Neural progenitor cell (in vitro differentiated cells): Measurements from ENCODE around the gene ALAS1. TPM values are rescaled to one million over a fixed set of nuclear protein-coding genes. Genes with fewer than 3 reads are reported as not detected.
A peak's percentile ranks its signal among the peaks of the same experiment; 100 is the strongest.
"Not testable (repeated sequence)": the region's sequence is repeated elsewhere in the genome, so short reads cannot be mapped to it uniquely, and the experiment has no call there.

Experiments
- DNase-seq: peaks from one replicate; pipeline ENCODE4 v3.0.0-alpha.2; 2016; ENCODE audit warnings: low spot score
- H2AFZ ChIP-seq: fragments of 200-600 bp; sonication (generic); replicated peaks from 2 replicates; pipeline ENCODE4 v1.6.1; 2016; ENCODE audit warnings: antibody characterized with exemption
- H3F3A ChIP-seq: fragments of 200-600 bp; sonication (generic); 2 replicates; pipeline ENCODE4 v1.6.1; 2016; ENCODE audit warnings: antibody characterized with exemption, low read depth
- H3K27ac ChIP-seq: fragments of 200-600 bp; sonication (generic); 2 replicates; pipeline ENCODE4 v1.5.1; 2016; ENCODE audit warnings: mild to moderate bottlenecking
- H3K27me3 ChIP-seq: fragments of 200-600 bp; sonication (generic); 2 replicates; pipeline ENCODE4 v1.6.1; 2016; ENCODE audit warnings: mild to moderate bottlenecking, moderate library complexity
- H3K36me3 ChIP-seq: fragments of 200-600 bp; sonication (generic); 2 replicates; pipeline ENCODE4 v1.5.1; 2016
- H3K4me1 ChIP-seq: fragments of 200-600 bp; sonication (generic); 2 replicates; pipeline ENCODE4 v1.6.1; 2016; ENCODE audit warnings: mixed run types
- H3K4me2 ChIP-seq: fragments of 200-600 bp; sonication (generic); 2 replicates; pipeline ENCODE4 v1.6.1; 2016
- H3K4me3 ChIP-seq: fragments of 200-600 bp; sonication (generic); 2 replicates; pipeline ENCODE4 v1.5.1; 2016
- H3K79me2 ChIP-seq: fragments of 200-600 bp; sonication (generic); 2 replicates; pipeline ENCODE4 v1.6.1; 2016; ENCODE audit warnings: low read depth
- H3K9ac ChIP-seq: fragments of 200-600 bp; sonication (generic); 2 replicates; pipeline ENCODE4 v1.6.1; 2016
- H3K9me3 ChIP-seq: fragments of 200-600 bp; sonication (generic); 2 replicates; pipeline ENCODE4 v1.5.1; 2016; ENCODE audit warnings: low read depth
- H4K20me1 ChIP-seq: fragments of 200-600 bp; sonication (generic); 2 replicates; pipeline ENCODE4 v1.6.1; 2016; ENCODE audit warnings: low read depth
- H3K27ac Mint-ChIP-seq: 3 replicates; pipeline ENCODE4 v1.8.0; 2021; ENCODE audit warnings: mixed read lengths
- H3K27me3 Mint-ChIP-seq: 2 replicates; pipeline ENCODE4 v1.8.0; 2022; ENCODE audit warnings: low read depth, mild to moderate bottlenecking, inconsistent platforms, moderate library complexity, mixed read lengths; ENCODE audit not compliant: insufficient read depth
- H3K36me3 Mint-ChIP-seq: 3 replicates; pipeline ENCODE4 v1.8.0; 2021; ENCODE audit warnings: mixed read lengths
- H3K4me1 Mint-ChIP-seq: 3 replicates; pipeline ENCODE4 v1.8.0; 2021; ENCODE audit warnings: mixed read lengths
- H3K4me3 Mint-ChIP-seq: 3 replicates; pipeline ENCODE4 v1.8.0; 2021; ENCODE audit warnings: mild to moderate bottlenecking, moderate library complexity, mixed read lengths
- H3K9me3 Mint-ChIP-seq: 3 replicates; pipeline ENCODE4 v1.8.0; 2020; ENCODE audit warnings: mixed read lengths
- CTCF ChIP-seq: fragments of 200-600 bp; sonication (generic); IDR thresholded peaks from 2 replicates; pipeline ENCODE4 v1.5.1; 2017; ENCODE audit warnings: antibody characterized with exemption, mild to moderate bottlenecking
- EZH2 ChIP-seq: fragments of 200-600 bp; sonication (generic); IDR thresholded peaks from 2 replicates; pipeline ENCODE4 v1.6.1; 2017; ENCODE audit warnings: antibody characterized with exemption, mild to moderate bottlenecking, moderate library complexity
- EZH2phosphoT487 ChIP-seq: fragments of 200-600 bp; sonication (generic); IDR thresholded peaks from 2 replicates; pipeline ENCODE4 v1.6.1; 2017; ENCODE audit warnings: antibody characterized with exemption
- total RNA-seq: library from RNA; depleted of rRNA; stranded (reverse); fragments of >200 nt; gene quantifications from 2 replicates; pipeline ENCODE4 v1.2.3, GENCODE V29; 2015; ENCODE audit warnings: low replicate concordance

Gene ALAS1
- total RNA-seq, 1 donor from 2014 or later: 35.0 TPM

GRCh38 chr3:52150357-52150756 is 47.6 kb upstream of the ALAS1 start:
- Mint-ChIP-seq H3K4me1 (peaks cover 15% of the 10 kb centered on the region), H3K36me3 (peaks cover 6% of the 10 kb centered on the region), H3K27me3 (no peaks in the 10 kb centered on the region), H3K4me3 (no peak overlapping the region), H3K9me3 (no peaks in the 10 kb centered on the region), H3K27ac (no peak overlapping the region)
- H3K79me2 ChIP-seq: peaks cover 31% of the 10 kb centered on the region
- no peaks in the 10 kb centered on the region for H3K27me3 ChIP-seq
- H3K9me3 ChIP-seq: no peaks in the 10 kb centered on the region
- peaks cover 8% of the 10 kb centered on the region for H3K4me1 ChIP-seq
- peaks cover 12% of the 10 kb centered on the region for H3F3A ChIP-seq
- H3K4me3 ChIP-seq: no peak overlapping the region
- H2AFZ ChIP-seq: no peak overlapping the region
- TF ChIP-seq EZH2: no peak
- no peak for TF ChIP-seq CTCF
- TF ChIP-seq EZH2phosphoT487: no peak
- peaks cover 4% of the 10 kb centered on the region for H4K20me1 ChIP-seq
- no peak overlapping the region for H3K27ac ChIP-seq
- no peak overlapping the region for H3K9ac ChIP-seq
- H3K4me2 ChIP-seq: no peak overlapping the region
- DNase-seq: no peak
- H3K36me3 ChIP-seq: no peaks in the 10 kb centered on the region

- H3F3A ChIP-seq: peaks cover 12% of the 10 kb centered on the region
- no peak overlapping the region for H3K4me3 Mint-ChIP-seq
- no peak overlapping the region for H3K9ac ChIP-seq
Measured at GRCh38 chr3:52150860-52151259, 47.1 kb upstream of the ALAS1 start.

GRCh38 chr3:52151991-52152390 is 46.0 kb upstream of the ALAS1 start:
- H3F3A ChIP-seq: peaks cover 17% of the 10 kb centered on the region
- not testable (repeated sequence) for H3K36me3 ChIP-seq, H3K27me3 Mint-ChIP-seq, H3K9me3 Mint-ChIP-seq, H3K27me3 ChIP-seq, H3K9ac ChIP-seq, H4K20me1 ChIP-seq, H3K27ac Mint-ChIP-seq, H3K4me2 ChIP-seq, DNase-seq, H3K4me3 ChIP-seq, H3K4me1 ChIP-seq, H3K36me3 Mint-ChIP-seq, H3K9me3 ChIP-seq, H3K27ac ChIP-seq, H2AFZ ChIP-seq
- peaks cover 31% of the 10 kb centered on the region for H3K79me2 ChIP-seq
- peak overlapping the region; percentile 63 for H3K4me3 Mint-ChIP-seq
- H3K4me1 Mint-ChIP-seq: peaks cover 17% of the 10 kb centered on the region

More at GRCh38 chr3:52150860-52151259, 47.1 kb upstream of the ALAS1 start:
- no peak for DNase-seq
- Histone ChIP-seq H3K4me1 (peaks cover 8% of the 10 kb centered on the region), H4K20me1 (peaks cover 4% of the 10 kb centered on the region), H3K79me2 (peaks cover 31% of the 10 kb centered on the region), H3K36me3 (no peaks in the 10 kb centered on the region), H3K27ac (no peak overlapping the region), H3K27me3 (no peaks in the 10 kb centered on the region), H3K4me2 (no peak overlapping the region), H3K9me3 (no peaks in the 10 kb centered on the region), H2AFZ (no peak overlapping the region), H3K4me3 (no peak overlapping the region)
- peaks cover 17% of the 10 kb centered on the region for H3K4me1 Mint-ChIP-seq
- H3K36me3 Mint-ChIP-seq: peaks cover 6% of the 10 kb centered on the region
- TF ChIP-seq EZH2: no peak
- TF ChIP-seq EZH2phosphoT487: no peak
- TF ChIP-seq CTCF: no peak
- no peaks in the 10 kb centered on the region for H3K9me3 Mint-ChIP-seq
- H3K27me3 Mint-ChIP-seq: no peaks in the 10 kb centered on the region
- H3K27ac Mint-ChIP-seq: no peak overlapping the region

GRCh38 chr3:52153389-52154096 is 44.4 kb upstream of the ALAS1 start:
- TF ChIP-seq CTCF: no peak
- no peak for TF ChIP-seq EZH2
- peak; percentile 54 for DNase-seq
- H3K27me3 ChIP-seq: no peaks in the 10 kb centered on the region
- peak overlapping the region; percentile 80 for H3K4me3 ChIP-seq
- no peak overlapping the region for H3K27ac ChIP-seq
- peaks cover 31% of the 10 kb centered on the region for H3K79me2 ChIP-seq
- no peaks in the 10 kb centered on the region for H3K36me3 ChIP-seq
- Mint-ChIP-seq H3K4me1 (peaks cover 17% of the 10 kb centered on the region), H3K27ac (no peak overlapping the region), H3K36me3 (peaks cover 6% of the 10 kb centered on the region), H3K9me3 (no peaks in the 10 kb centered on the region), H3K27me3 (no peaks in the 10 kb centered on the region), H3K4me3 (peak overlapping the region; percentile 96)
- peaks cover 4% of the 10 kb centered on the region for H4K20me1 ChIP-seq
- H3F3A ChIP-seq: peaks cover 17% of the 10 kb centered on the region
- H3K4me1 ChIP-seq: peaks cover 8% of the 10 kb centered on the region
- peak overlapping the region; percentile 91 for H3K4me2 ChIP-seq
- peak overlapping the region; percentile 58 for H3K9ac ChIP-seq
- peak overlapping the region; percentile 97 for H2AFZ ChIP-seq
- no peaks in the 10 kb centered on the region for H3K9me3 ChIP-seq
